ENCODE data around the gene CERS4.
"Not testable (repeated sequence)": the region's sequence is repeated elsewhere in the genome, so short reads cannot be mapped to it uniquely, and the experiment has no call there.

The CERS4 gene

GRCh38 chr19:8241646-8242045 is 32.5 kb downstream of the CERS4 start:
- no peak for DNase-seq (ENCODE audit: low read depth)

- no peak for DNase-seq (ENCODE audit: low read depth)
Observed at GRCh38 chr19:8242211-8242821, 33.1 kb downstream of the CERS4 start.

GRCh38 chr19:8243146-8243545 is 34.0 kb downstream of the CERS4 start:
- DNase-seq (ENCODE audit: low read depth), result no peak

- DNase-seq (ENCODE audit: low read depth), result no peak
Observed at GRCh38 chr19:8244442-8244841, 35.3 kb downstream of the CERS4 start.

- no peak for DNase-seq (ENCODE audit: low read depth)
Observed at GRCh38 chr19:8245869-8246835, 37.0 kb downstream of the CERS4 start.

GRCh38 chr19:8247129-8247890 is 38.1 kb downstream of the CERS4 start:
- not testable (repeated sequence) for DNase-seq (ENCODE audit: low read depth)

- DNase-seq (ENCODE audit: low read depth), result no peak
Observed at GRCh38 chr19:8248348-8249328, 39.5 kb downstream of the CERS4 start.

GRCh38 chr19:8250596-8250995 is 41.4 kb downstream of the CERS4 start:
- no peak for DNase-seq (ENCODE audit: low read depth)

- DNase-seq (ENCODE audit: low read depth), result no peak
Observed at GRCh38 chr19:8251025-8251472, 41.9 kb downstream of the CERS4 start.

- peak; percentile 77 for DNase-seq (ENCODE audit: low read depth)
Observed at GRCh38 chr19:8252922-8253589, 43.9 kb downstream of the CERS4 start.

- no peak for DNase-seq (ENCODE audit: low read depth)
Observed at GRCh38 chr19:8253678-8254077, 44.5 kb downstream of the CERS4 start.

- no peak for DNase-seq (ENCODE audit: low read depth)
Observed at GRCh38 chr19:8254286-8255001, 45.3 kb downstream of the CERS4 start.

GRCh38 chr19:8255426-8256125 is 46.4 kb downstream of the CERS4 start:
- DNase-seq (ENCODE audit: low read depth), result no peak

- no peak for DNase-seq (ENCODE audit: low read depth)
Observed at GRCh38 chr19:8256276-8257051, 47.3 kb downstream of the CERS4 start.

GRCh38 chr19:8257052-8257443 is 47.9 kb downstream of the CERS4 start:
- no peak for DNase-seq (ENCODE audit: low read depth)

- DNase-seq (ENCODE audit: low read depth), result no peak
Observed at GRCh38 chr19:8259142-8259921, 50.2 kb downstream of the CERS4 start.

GRCh38 chr19:8259922-8260247 is 50.7 kb downstream of the CERS4 start:
- DNase-seq (ENCODE audit: low read depth), result no peak

GRCh38 chr19:8261347-8261746 is 52.2 kb downstream of the CERS4 start:
- DNase-seq (ENCODE audit: low read depth), result no peak
